ENCODE measurements around the gene WFS1.

Gene WFS1

GRCh38 chr4:6350646-6351045 is 81.0 kb downstream of the WFS1 start:
- DNase-seq = no peak

GRCh38 chr4:6351246-6352000 is 81.8 kb downstream of the WFS1 start:
- DNase-seq = no peak

- DNase-seq = no peak
These were observed 82.5 kb downstream of the WFS1 start for GRCh38 chr4:6352031-6352692.
